Stimulated activated CD8-positive, alpha-beta memory T cell treated with anti-CD3 and anti-CD28 coated beads, Interleukin-2, amount 100 ng/mL, for 48 hours (primary cell): ENCODE results near the gene SLC1A7.

ENCODE experiments used
- DNase-seq, 2 donors: peaks; one replicate each; pipeline ENCODE4 v3.0.0-alpha.2; 2020; ENCODE audit warnings: low read depth in 2 of 2

SLC1A7 gene

GRCh38 chr1:53076721-53077598 is 65.5 kb downstream of the SLC1A7 start:
- DNase-seq = no peak

GRCh38 chr1:53076165-53076564 is 66.3 kb downstream of the SLC1A7 start:
- DNase-seq = no peak

- no peak for DNase-seq
Observed at GRCh38 chr1:53075761-53076163, 66.7 kb downstream of the SLC1A7 start.

GRCh38 chr1:53075206-53075605 is 67.2 kb downstream of the SLC1A7 start:
- DNase-seq = no peak

GRCh38 chr1:53074313-53075154 is 67.9 kb downstream of the SLC1A7 start:
- DNase-seq = no peak

GRCh38 chr1:53073868-53074311 is 68.5 kb downstream of the SLC1A7 start:
- DNase-seq = no peak

- DNase-seq = no peak
Observed at GRCh38 chr1:53073287-53073686, 69.2 kb downstream of the SLC1A7 start.

- DNase-seq = no peak
Observed at GRCh38 chr1:53071915-53072314, 70.5 kb downstream of the SLC1A7 start.

GRCh38 chr1:53071167-53071865 is 71.1 kb downstream of the SLC1A7 start:
- DNase-seq = no peak

GRCh38 chr1:53070621-53071020 is 71.8 kb downstream of the SLC1A7 start:
- no peak for DNase-seq

GRCh38 chr1:53069663-53070327 is 72.6 kb downstream of the SLC1A7 start:
- no peak for DNase-seq

GRCh38 chr1:53069265-53069662 is 73.2 kb downstream of the SLC1A7 start:
- no peak for DNase-seq

GRCh38 chr1:53068314-53069099 is 73.9 kb downstream of the SLC1A7 start:
- no peak for DNase-seq

- DNase-seq = no peak
Observed at GRCh38 chr1:53067886-53068285, 74.6 kb downstream of the SLC1A7 start.

GRCh38 chr1:53066891-53067738 is 75.3 kb downstream of the SLC1A7 start:
- DNase-seq = no peak

- DNase-seq = no peak
Observed at GRCh38 chr1:53066488-53066887, 76.0 kb downstream of the SLC1A7 start.

- no peak for DNase-seq
Observed at GRCh38 chr1:53065391-53065790, 77.0 kb downstream of the SLC1A7 start.

GRCh38 chr1:53063744-53064515 is 78.5 kb downstream of the SLC1A7 start:
- DNase-seq = no peak
